HG02840 (cell line): Measurements from ENCODE around the gene TPPP3.
"Not testable (repeated sequence)": the region's sequence is repeated elsewhere in the genome, so short reads cannot be mapped to it uniquely, and the experiment has no call there.

Experiments used
- ATAC-seq: cut with Tn5 transposase; IDR thresholded peaks from one replicate; pipeline ENCODE4 v1.9.1; 2021; ENCODE audit warnings: mild to moderate bottlenecking, moderate library complexity, moderate number of reproducible peaks; ENCODE audit not compliant: unreplicated experiment, low FRiP score

Gene TPPP3

DNA sequence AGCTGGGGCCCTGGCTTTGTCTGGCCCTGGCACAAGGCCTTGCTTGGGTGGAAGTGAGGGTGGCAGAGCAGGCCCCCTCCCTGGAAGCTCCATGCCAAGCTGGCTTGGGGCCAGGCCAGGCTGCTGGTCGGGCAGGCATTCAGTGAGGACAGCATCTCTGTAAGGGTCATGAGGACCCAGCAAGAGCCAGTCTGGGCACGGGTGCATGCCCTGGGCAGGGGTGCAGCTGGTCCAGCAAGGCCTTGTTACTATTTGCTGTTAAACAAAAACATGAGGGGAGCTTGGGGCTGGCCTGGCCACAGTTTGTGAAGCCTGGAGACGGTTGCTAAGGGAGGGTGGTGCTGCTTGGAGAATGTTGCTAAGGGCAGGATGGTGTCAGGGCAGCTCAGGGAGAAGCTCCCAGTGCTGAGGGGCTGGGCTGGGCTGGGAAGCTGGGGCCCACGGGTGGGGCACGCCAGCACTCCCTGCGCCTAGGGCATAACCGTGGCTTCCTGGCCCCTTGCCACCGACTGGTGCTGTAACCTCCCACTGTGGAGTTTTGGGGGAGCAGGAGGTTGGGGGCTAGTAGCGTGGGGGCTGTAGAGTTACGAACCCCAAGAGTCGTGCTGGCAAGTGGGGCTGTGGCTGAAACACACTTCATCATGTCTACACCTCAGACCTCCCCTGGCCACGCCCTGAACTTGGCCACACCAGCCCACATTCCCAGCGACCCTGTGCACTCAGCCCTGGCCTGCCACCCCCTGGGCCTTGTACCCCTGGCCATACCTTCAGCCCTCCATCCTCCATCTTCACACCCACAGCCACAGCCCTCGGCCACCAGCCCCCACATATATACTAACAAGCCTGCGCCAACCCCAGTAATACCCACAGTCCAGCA lies 1.6 kb downstream of the TPPP3 start:
- ATAC-seq = no peak

DNA sequence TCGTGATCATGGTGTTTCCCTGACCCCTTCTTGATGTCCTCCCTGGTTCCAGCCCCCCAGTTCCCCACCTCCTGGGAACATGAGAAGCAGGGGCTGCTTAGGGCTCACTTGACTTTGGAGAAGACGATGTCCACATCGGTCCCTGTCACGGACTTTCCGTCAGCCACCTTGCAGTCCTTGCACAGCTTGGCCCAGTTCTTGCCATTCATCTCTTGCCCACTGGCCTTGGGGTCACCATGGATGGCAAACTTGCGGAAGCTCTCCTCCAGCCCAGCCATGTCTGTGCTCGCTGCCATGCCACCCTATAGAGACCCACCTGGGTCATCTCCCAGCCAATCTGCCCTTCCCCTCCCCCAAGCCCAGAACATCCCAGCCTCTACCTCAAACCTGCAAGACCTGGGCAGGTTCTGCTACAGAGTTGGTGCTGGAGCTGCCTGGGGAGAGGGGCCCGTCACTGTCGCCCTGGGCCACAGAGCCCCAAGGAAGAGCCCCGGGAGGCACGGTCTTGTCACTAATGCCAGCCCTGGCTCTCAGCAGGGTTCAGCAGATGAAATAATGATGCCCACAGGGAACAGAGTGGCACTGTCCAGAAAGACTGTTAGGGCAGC lies 2.4 kb downstream of the TPPP3 start:
- no peak for ATAC-seq

DNA sequence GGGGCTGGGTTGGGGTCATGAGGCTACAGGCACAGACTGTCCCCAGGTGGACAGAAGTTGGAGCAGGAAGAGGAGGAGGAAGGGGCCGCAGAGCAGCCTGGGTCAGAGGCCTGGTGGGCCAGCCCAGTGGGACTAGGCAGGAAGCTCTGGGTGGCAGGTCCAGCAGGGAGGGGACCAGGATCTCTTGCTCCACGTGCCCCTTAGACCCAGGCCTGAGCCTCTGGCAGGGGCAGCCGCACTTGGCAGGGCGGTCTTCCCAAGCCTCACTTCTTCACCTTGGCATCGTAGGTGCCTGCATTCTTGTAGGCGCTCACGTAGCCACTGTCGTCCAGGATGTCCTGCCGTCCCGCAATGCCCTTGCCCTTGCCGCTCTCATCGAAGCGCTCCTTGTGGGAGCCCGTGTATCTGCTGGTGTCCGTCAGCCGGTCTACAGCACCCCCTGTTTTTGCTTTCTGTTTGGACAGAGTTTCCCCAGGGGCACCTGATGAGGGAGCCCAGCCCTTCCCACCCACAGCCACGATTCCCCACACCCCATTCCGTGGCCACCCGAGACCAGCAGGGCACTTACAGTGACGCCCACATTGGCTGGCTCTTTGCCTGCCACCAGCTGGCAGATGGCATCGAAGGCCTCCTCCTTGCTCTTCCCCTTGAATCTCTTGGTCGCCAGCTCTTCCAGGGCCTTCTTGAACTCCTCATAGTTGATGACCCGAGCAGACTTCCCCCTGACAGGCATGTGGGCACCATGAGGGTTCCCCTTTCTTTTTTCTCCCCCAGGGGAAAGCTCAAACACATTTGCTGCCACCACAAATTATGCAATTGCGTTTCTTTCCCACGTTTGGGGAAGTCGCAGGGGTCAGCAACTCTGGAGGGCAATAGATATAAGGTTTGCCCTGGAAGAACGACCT lies 3.1 kb downstream of the TPPP3 start:
- no peak for ATAC-seq

DNA sequence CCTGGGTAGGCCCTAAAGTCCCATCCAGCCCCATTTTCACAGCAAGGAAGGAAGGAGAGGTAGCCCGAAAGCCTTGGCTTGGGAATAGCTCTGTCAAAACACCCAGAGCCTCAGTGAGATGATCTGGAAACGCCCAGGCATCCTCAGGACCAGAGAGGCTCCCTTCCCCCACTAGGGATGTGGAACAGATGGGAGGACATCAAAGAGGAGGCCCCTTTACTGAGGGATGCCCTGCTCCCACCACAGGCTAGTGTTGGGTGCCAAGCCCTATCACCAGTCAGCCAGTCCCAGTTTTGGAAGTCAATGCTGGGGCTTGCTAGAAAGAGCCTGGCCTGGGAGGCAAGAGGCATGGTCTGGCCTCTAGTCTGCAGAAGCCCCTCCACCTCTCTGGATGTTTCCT lies 4.7 kb downstream of the TPPP3 start:
- ATAC-seq = no peak

DNA sequence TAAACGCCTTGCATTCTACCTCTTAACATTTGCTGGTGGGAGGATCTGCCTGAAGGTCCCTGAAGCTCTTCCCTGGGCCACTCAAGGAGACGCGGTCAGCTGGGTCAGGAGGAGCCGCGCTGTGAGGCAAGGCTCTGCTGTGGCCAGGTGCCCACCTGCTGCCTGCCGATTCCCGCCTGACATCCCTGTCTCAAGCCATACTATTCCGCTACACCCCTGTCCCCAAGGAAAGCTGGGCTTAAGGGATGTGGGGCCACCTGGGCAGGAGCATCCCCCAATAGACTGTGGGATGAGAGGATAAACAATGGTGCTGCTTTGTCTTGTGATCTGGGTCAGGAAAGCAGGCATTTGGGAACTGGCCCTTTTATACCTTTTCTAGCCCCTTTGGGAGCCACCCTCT lies 5.1 kb downstream of the TPPP3 start:
- ATAC-seq = no peak

DNA sequence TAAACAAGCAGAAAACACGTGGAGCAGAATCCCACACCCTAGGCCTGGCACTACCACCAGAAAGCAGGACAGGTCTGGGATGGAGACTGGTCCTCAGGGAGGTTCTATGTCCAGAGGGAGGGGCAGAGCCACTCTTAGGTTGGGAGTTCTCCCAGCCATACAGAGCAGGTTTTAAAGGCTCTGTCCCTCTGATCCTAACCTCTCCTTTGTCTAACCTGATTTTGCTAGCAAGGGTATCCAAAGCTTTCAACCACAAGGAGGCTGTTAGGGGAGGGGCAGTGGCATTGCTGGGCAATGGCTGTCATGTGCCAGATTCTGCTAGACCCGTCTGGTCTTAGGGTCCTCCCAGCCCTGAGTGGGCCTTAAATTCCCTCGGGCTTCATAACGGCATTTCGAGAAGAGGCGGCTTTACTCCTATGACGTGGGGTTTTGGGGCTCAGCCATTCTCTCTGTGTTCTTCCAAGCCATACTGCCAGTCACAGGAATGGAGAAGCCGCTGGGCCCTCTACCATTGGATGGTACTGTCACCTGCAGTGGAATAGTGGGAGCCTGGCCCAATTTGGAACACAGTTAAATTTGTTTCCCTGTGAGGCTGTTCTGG lies 5.7 kb downstream of the TPPP3 start:
- ATAC-seq = no peak

DNA sequence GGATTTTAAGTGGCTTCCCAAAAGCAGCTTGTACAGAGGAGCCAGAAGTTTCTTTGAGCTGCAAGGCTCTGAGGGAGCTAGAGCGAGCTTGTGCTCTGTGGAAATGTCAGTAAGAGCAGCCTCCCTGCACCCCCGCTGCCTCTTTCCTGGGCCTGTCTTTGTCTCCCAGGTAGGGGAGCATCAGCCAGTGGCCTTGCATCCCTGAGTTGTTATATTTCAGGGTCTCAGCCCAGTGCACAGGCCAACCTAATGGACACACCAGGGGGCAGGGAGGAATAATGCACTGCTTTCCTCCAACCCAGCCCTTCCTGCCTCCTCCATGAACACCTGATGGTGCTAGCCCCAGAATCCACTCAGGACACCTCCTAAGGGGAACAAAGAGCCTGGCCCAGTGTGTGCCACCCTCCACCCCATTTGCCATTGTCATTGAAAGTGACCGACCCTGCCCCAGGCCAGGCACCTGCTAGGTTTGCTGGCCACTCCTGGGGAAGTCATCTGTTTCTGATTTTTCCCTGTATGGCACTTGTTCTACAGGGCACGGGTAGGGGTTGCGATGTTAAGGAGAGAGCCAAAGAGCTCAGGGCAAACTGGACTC lies 6.3 kb downstream of the TPPP3 start:
- no peak for ATAC-seq

DNA sequence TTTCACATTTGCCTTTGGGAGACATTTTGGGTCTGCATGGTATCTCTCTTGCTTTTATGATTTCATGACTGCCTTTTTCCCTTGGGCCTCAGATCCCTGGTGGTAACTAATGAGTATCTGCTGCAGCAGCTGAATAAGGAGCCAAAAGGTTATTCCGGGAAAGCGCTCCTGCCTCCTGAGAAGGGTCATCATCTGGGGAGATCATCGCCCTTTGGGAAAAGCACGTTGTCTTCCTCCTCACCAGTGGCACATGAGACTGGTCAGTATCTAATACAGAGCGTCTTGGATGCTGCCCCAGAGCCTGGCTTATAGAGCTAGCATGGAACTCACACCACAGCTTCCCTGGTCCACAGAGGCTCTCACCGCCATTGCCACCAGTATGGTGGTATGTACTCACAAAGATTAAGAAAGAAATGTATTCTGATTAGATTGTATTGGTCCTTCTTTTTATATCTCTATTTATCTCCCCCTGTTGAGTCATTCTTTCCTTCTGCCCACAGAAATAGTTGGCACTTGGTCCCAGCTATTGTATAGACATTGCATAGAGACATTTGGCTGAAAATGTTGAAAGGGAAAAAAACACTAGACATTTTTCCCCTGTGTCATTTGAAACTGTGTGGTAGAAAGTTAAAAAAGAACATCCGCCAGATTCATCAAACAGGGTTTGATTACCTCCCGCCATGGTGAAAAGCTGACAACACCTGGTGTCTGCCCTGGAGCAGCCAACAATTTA lies 8.4 kb downstream of the TPPP3 start:
- no peak for ATAC-seq

DNA sequence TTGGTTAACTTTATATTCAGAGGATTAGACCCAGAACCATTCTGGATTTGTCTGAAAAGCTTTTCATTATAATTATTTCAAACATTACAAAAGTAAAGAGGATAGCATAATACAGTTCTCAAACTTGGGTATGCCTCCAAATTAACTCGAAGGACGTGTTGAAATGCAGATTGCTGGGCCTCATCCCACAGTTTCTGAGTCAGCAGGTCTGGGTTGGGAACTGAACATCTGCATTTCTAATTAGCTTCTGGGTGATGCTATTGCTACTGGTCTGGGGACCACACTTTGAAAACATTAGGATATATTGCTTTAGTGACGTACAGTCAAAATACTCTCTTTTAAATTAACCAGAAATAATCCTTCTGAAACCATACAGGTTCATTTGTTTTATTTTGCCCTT lies 10.0 kb downstream of the TPPP3 start:
- ATAC-seq = no peak

DNA sequence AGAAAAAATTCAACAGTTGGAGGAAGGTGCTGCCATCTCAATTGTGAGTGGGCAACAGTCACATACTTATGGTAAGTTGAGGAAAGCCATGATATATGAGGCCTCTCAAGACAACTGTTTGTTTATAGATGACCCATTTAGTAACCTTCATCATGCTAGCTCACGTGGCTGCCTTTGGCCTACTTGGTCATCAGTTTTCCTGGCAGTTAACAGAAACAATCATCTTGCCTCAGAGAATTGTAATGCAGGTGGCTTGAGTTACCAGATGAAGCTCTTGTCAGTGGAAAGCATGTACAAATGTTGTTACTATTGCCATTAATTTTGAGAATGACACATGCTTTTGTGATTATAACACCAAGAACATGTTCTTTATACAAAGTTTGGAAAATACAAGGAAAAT lies 14.7 kb downstream of the TPPP3 start:
- no peak for ATAC-seq

DNA sequence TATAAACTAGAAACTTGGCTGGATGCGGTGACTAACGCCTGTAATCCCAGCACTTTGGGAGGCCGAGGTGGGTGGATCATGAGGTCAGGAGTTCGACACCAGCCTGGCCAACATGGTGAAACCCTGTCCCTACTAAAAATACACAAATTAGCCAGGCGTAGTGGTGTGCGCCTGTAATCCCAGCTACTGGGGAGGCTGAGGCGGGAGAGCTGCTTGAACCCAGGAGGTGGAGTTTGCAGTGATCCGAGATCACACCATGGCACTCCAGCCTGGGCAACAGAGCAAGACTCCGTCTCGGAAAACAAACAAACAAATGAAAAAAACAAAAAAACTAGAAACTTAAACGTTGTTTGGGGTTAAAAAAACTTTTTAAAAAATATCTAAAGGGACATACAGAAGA lies 17.3 kb downstream of the TPPP3 start:
- not testable (repeated sequence) for ATAC-seq

DNA sequence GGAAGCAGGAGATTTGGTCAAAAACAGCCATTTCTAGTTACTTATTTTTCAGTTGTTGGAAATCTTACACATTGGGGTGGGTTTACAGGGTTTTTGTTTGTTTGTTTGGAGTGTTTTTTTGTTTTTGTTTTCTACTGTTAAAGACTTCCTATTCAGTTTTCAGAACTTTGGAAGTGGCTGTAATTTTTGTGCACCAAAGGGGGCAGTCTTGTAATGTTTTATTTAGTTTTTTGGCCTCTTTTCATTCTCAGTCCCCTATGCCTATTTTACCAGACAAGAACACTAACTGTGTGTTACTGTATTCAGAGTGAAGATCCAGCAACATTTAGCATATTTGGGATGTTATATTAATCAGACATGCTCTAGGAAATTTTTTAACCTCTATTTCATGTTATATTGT lies 20.6 kb downstream of the TPPP3 start:
- ATAC-seq = no peak

DNA sequence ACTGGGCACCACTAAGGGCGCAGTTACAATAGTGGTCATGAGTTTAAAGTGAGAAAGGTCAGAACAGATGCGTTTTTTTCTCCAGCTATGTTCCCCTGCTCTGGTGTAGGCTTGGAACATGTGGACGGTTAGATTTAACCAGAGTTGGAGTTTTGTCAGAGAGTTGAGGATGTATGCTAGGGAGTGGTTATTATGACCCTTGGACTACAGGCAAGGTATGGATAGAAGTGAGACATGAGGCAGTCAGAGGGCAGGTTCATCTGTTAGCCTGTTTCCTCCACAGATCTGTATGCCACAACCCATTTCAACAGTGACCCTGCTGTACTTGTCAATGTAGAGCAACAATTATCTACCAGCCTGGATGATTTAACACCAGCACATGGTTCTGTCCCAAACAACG lies 22.6 kb downstream of the TPPP3 start:
- no peak for ATAC-seq

DNA sequence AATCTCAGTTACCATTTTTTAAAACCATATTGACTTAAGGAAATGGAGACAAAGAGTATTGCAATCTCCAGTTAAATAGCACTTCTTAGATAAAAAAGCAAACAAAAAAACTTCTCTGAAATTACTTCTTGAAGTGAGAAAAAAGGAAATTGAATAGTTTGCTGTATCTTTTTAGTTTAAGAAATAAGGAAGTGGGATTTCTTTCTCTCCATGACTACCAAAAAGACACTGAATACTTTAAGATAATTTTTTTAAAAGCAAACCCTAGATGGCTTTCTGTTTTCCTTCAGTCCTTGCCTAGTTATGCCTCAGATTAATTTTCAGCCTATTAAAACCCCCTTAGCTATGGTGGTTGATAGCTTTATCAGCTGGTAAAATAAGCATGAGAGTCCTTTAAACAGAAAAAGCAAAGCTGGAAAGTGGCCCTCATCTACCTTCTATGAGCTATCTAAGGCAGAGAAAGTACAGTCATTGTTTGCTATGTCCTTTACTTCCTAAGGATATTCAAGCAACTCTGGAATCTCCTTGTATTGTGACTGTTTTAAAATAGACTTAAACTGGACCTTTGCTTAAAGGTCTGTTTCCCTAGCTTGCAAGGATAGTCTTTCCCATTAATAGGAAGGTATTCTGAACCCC lies 28.6 kb downstream of the TPPP3 start:
- no peak for ATAC-seq

DNA sequence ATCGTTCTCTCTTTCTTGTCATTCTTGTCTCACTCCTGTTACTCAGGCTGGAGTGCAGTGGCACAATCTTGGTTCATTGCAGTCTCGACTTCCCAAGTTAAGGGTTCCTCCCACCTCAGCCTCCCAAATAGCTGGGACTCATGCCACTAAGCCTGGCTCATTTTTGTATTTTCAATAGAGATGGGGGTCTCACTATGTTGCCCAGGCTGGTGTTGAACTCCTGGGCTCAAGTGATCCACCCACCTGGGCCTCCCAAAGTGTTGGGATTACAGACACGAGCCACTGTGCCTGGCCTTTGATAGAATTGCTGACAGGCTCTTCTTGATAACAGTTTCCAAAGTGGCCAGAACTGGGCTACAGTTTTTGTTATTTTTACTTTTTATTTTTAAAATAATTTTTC lies 32.3 kb downstream of the TPPP3 start:
- no peak for ATAC-seq

DNA sequence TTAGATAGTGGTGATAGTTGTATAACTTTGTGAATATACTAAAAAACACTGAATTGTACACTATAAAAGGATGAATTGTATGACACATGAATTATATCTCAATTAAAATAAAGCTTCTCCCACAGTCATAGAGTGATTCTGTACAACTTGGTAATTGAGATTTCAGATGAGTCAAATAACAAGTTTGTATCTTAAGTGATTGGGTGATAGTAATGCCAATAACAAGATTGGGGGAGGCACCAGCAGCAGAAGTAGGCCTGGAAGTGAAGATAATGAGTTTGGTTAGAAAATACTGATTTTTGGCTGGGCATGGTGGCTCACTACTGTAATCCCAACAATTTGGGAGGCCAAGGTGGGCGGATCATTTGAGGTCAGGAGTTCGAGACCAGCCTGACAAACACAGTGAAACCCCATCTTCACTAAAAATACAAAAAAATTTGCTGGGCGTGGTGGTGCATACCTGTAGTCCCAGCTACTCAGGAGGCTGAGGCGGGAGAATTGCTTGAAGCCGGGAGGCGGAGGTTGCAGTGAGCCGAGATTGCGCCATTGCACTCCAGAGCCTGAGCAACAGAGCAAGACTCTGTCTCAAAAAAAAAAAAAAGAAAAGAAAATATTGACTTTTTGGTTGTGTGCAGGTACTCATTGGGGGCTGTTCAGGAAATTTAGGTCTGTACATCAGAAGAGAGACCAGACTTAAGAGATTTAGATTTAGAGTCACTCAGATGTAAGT lies 33.6 kb downstream of the TPPP3 start:
- not testable (repeated sequence) for ATAC-seq

DNA sequence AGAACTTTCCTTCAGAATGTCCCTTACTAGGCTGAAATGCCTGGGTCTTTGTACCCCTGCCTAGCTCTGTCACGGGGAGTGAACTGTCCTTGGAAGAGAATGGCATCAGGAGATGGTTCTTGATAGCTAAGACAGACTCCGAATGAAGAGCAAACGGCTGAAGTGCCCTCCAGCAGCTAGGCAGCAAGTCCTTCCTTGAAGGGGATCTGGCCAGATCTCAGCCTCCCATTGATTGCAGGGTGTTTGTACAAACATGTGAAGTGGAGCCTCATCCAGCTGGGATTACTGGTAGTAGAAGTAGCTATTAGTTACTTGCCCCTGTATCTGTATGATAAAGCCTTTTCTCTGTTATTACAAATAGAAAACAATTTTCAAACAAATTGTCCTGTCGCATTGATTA lies 35.7 kb downstream of the TPPP3 start:
- ATAC-seq = no peak

DNA sequence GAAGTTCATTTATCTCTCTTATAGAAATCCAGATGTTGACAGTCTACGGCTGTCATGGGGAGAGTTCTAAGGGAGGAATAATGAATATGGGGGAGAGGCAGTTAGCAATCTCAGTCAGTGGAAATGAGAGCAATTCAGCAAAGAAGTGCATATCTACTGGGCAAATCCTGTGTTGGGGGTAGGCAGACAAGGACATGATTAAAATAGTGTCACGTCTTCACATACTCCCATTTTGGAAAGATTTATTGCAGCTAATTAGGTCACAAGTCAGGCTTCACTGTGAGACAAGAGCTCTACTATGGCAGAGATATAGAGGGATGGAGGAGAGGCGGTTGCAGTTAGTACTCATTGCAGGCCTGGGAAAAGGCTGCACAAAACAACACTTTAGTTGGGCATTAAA lies 36.9 kb downstream of the TPPP3 start:
- no peak for ATAC-seq

DNA sequence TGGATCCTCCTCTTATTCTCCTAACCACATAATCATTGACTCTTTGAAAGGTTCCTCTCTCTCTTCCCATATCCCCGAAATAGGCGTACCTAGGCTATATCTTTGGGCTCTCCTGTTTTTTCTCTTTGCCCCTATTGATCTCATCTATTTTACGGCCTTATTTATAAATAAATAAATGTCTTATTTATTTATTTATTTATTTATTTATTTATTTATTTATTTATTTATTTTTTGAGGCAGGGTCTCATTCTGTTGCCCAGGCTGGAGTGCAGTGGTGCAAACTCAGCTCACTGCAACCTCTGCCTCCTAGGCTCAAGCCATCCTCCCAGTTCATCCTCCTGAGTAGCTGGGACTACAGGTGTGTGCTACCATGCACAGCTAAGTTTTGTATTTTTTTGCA lies 40.8 kb downstream of the TPPP3 start:
- not testable (repeated sequence) for ATAC-seq
